Osteoblast (primary cell): ENCODE data around the gene ETFA. TPM values are rescaled to one million over a fixed set of nuclear protein-coding genes. Genes with fewer than 3 reads are reported as not detected.

ENCODE experiments used
- DNase-seq: peaks from one replicate; pipeline ENCODE4 v3.0.0; 2011; ENCODE audit warnings: low spot score, mixed read lengths; ENCODE audit not compliant: insufficient read length; ENCODE audit errors: missing footprints
- H2AFZ ChIP-seq: 2 replicates; pipeline ENCODE4 v1.6.0; 2011; ENCODE audit warnings: mild to moderate bottlenecking, low read length
- H3K27ac ChIP-seq: 2 replicates; pipeline ENCODE4 v1.5.1; 2011; ENCODE audit warnings: mild to moderate bottlenecking, low read depth, low read length, moderate library complexity
- H3K27me3 ChIP-seq: 2 replicates; pipeline ENCODE4 v1.6.0; 2012; ENCODE audit warnings: mild to moderate bottlenecking, control low read depth, inconsistent platforms, low read length, moderate library complexity; ENCODE audit not compliant: insufficient read depth
- H3K36me3 ChIP-seq: 2 replicates; pipeline ENCODE4 v1.5.1; 2011; ENCODE audit warnings: mild to moderate bottlenecking, low read length, control low read depth, moderate library complexity; ENCODE audit not compliant: insufficient read depth
- H3K4me1 ChIP-seq: 2 replicates; pipeline ENCODE4 v1.5.1; 2011; ENCODE audit warnings: mild to moderate bottlenecking, low read length, control low read depth, moderate library complexity; ENCODE audit not compliant: insufficient read depth
- H3K4me2 ChIP-seq: 2 replicates; pipeline ENCODE4 v1.6.0; 2011; ENCODE audit warnings: mild to moderate bottlenecking, low read length; ENCODE audit not compliant: insufficient read depth
- H3K4me3 ChIP-seq: fragments of 200-600 bp; sonication (generic); 3 replicates; pipeline ENCODE4 v1.5.1; 2012; ENCODE audit warnings: mild to moderate bottlenecking, low read length, inconsistent platforms; ENCODE audit not compliant: insufficient read depth
- H3K79me2 ChIP-seq: 2 replicates; pipeline ENCODE4 v1.6.0; 2012; ENCODE audit warnings: mild to moderate bottlenecking, low read length, control low read depth, inconsistent platforms; ENCODE audit not compliant: insufficient read depth
- H3K9me3 ChIP-seq: 2 replicates; pipeline ENCODE4 v1.5.1; 2011; ENCODE audit warnings: low read depth, low read length, control low read depth
- H4K20me1 ChIP-seq: 2 replicates; pipeline ENCODE4 v1.6.0; 2012; ENCODE audit warnings: mild to moderate bottlenecking, low read length, control low read depth; ENCODE audit not compliant: insufficient read depth
- CTCF ChIP-seq: IDR thresholded peaks from 2 replicates; pipeline ENCODE4 v1.5.1; 2011; ENCODE audit warnings: mild to moderate bottlenecking, low read depth, low read length, moderate library complexity; ENCODE audit errors: extremely low read depth
- total RNA-seq: library from RNA; depleted of rRNA; stranded (reverse); fragments of >200 nt; gene quantifications from 2 replicates; pipeline ENCODE4 v1.2.3, GENCODE V29; 2012

Gene ETFA
- total RNA-seq, 1 donor: 85.0 TPM

- no peak for TF ChIP-seq CTCF
- no peak overlapping the region for H3K4me3 ChIP-seq
These were observed 76.9 kb downstream of the ETFA start for GRCh38 chr15:76234337-76234889.

GRCh38 chr15:76233921-76234320 lies 77.3 kb downstream of the ETFA start:
- H3K4me3 ChIP-seq: no peak overlapping the region
- no peak for TF ChIP-seq CTCF
- H3K9me3 ChIP-seq: no peaks in the 10 kb centered on the region
- H3K4me1 ChIP-seq: no peaks in the 10 kb centered on the region
- H3K27ac ChIP-seq: no peak overlapping the region
- H3K79me2 ChIP-seq: no peaks in the 10 kb centered on the region
- H2AFZ ChIP-seq: no peak overlapping the region
- DNase-seq: no peak
- peaks cover 3% of the 10 kb centered on the region for H3K36me3 ChIP-seq
- H3K4me2 ChIP-seq: no peak overlapping the region
- H4K20me1 ChIP-seq: peaks cover 4% of the 10 kb centered on the region
- no peaks in the 10 kb centered on the region for H3K27me3 ChIP-seq

More at GRCh38 chr15:76234337-76234889, 76.9 kb downstream of the ETFA start:
- no peaks in the 10 kb centered on the region for H3K4me1 ChIP-seq
- H4K20me1 ChIP-seq: peaks cover 4% of the 10 kb centered on the region
- H3K27me3 ChIP-seq: no peaks in the 10 kb centered on the region
- peaks cover 3% of the 10 kb centered on the region for H3K36me3 ChIP-seq
- H3K9me3 ChIP-seq: no peaks in the 10 kb centered on the region
- H2AFZ ChIP-seq: no peak overlapping the region
- H3K4me2 ChIP-seq: no peak overlapping the region
- DNase-seq: no peak
- H3K79me2 ChIP-seq: no peaks in the 10 kb centered on the region
- no peak overlapping the region for H3K27ac ChIP-seq

DNA sequence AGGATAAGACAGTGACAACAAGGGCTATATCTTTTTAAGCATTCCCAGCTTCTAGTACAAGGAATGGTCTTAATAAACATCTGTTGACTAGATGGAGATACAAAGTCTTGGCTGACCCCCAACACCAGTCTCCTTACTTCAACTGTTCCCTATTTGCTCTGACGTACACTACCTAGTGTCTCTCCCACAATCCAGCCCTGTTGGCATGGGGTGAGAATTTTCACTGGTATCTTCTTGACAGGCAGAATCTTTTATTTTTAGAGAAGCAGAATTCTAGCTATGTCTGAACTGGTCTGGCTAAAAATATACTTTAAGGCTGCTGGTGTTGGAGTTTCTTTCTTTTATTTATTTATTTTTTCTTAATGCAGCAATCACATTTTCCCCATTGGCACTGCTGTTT lies 82.0 kb downstream of the ETFA start:
- no peak for DNase-seq
- H3K9me3 ChIP-seq: no peaks in the 10 kb centered on the region
- no peak overlapping the region for H2AFZ ChIP-seq
- no peak for TF ChIP-seq CTCF
- no peaks in the 10 kb centered on the region for H3K79me2 ChIP-seq
- H3K27ac ChIP-seq: no peak overlapping the region
- no peaks in the 10 kb centered on the region for H3K4me1 ChIP-seq
- H4K20me1 ChIP-seq: no peaks in the 10 kb centered on the region
- H3K36me3 ChIP-seq: peaks cover 16% of the 10 kb centered on the region
- H3K4me2 ChIP-seq: no peak overlapping the region
- no peak overlapping the region for H3K4me3 ChIP-seq
- H3K27me3 ChIP-seq: no peaks in the 10 kb centered on the region

GRCh38 chr15:76223521-76223920 lies 87.7 kb downstream of the ETFA start:
- H3K27me3 ChIP-seq: no peaks in the 10 kb centered on the region
- H3K9me3 ChIP-seq: no peaks in the 10 kb centered on the region
- H3K79me2 ChIP-seq: no peaks in the 10 kb centered on the region
- no peak overlapping the region for H3K4me3 ChIP-seq
- H4K20me1 ChIP-seq: peaks cover 5% of the 10 kb centered on the region
- no peak overlapping the region for H3K27ac ChIP-seq
- no peak overlapping the region for H2AFZ ChIP-seq
- no peak overlapping the region for H3K4me2 ChIP-seq
- no peaks in the 10 kb centered on the region for H3K4me1 ChIP-seq
- no peak for DNase-seq
- TF ChIP-seq CTCF: no peak
- peaks cover 14% of the 10 kb centered on the region for H3K36me3 ChIP-seq
